Ovary (tissue), 9 donors: ENCODE data around the gene CRELD2. TPM values are rescaled to one million over a fixed set of nuclear protein-coding genes. Genes with fewer than 3 reads are reported as not detected.

Source experiments
- DNase-seq, 5 donors: peaks; one replicate each; pipeline ENCODE4 v3.0.0-alpha.2; 2019 to 2020
- H3K27ac ChIP-seq, 2 donors: fragments of 200-600 bp; one replicate each; pipeline versions ENCODE4 v1.5.1 to v1.8.0; 2019 to 2022
- H3K27me3 ChIP-seq: fragments of 200-600 bp; one replicate; pipeline ENCODE4 v1.8.0; 2022
- H3K36me3 ChIP-seq: fragments of 200-600 bp; sonication (generic); one replicate; pipeline ENCODE4 v1.5.1; 2019
- H3K4me1 ChIP-seq: one replicate; pipeline ENCODE4 v1.8.1; 2013; ENCODE audit warnings: mild to moderate bottlenecking, moderate library complexity; ENCODE audit not compliant: insufficient read depth
- H3K4me3 ChIP-seq: fragments of 200-600 bp; sonication (generic); one replicate; pipeline ENCODE4 v1.5.1; 2017
- H3K9me3 ChIP-seq, 2 donors: fragments of 200-600 bp in 1 of 2; sonication (generic) in 1 of 2; one replicate each; pipeline versions ENCODE4 v1.5.1 to v1.8.1; 2013 to 2019; ENCODE audit warnings: mild to moderate bottlenecking in 1 of 2, moderate library complexity in 1 of 2
- EP300 ChIP-seq: sonication (generic); formaldehyde crosslinking; IDR thresholded peaks from one replicate; pipeline ENCODE4 v1.6.1; 2017; ENCODE audit warnings: antibody characterized with exemption
- POLR2A ChIP-seq: fragments of 450-650 bp; IDR thresholded peaks from one replicate; pipeline ENCODE4 v1.6.1; 2017; ENCODE audit warnings: antibody characterized with exemption, mild to moderate bottlenecking, moderate library complexity
- WGBS, 3 donors: extraction: QIAGEN DNeasy Blood & Tissue Kit in 1 of 3; methylation state at CpG; one replicate each; pipeline versions ENCODE4 v1.1.5 to v1.1.7; 2013 to 2017; 5-methylcytosine and 5-hydroxymethylcytosine counted together
- intact Hi-C, 4 donors: fragments of 100-400 bp; cut with DNase I; formaldehyde crosslinking; loops; one replicate each; pipeline versions ENCODE4 v1.11.0 to v1.15.1; 2022 to 2023
- polyA plus RNA-seq, 2 donors: library from polyadenylated mRNA; stranded (reverse); fragments of 200-250 nt in 1 of 2; fragments of 350-450 nt in 1 of 2; fragmentation: Illumina TruSeq in 1 of 2; extraction: RNeasy Lipid Tissue Mini Kit (QIAGEN cat#74804) in 1 of 2; gene quantifications; one replicate each; pipeline ENCODE4 v1.2.3, GENCODE V29; 2013 to 2014
- total RNA-seq, 7 donors: library from RNA; depleted of rRNA in 2 of 7; stranded (reverse); fragments of >200 nt in 2 of 7; fragmentation: NEBNext Ultra II Directional in 3 of 7; extraction: Animal tissue kit (Norgen Biotek cat#: 25700) in 3 of 7; gene quantifications; one replicate each; pipeline versions ENCODE4 v1.1.0 to v1.2.4, GENCODE V29; 2016 to 2023
- TF ChIP-seq, protein P1 (sequence below), 3 donors: fragments of 450-650 bp in 2 of 3; fragments of 200-600 bp in 1 of 3; IDR thresholded peaks; one replicate each; pipeline versions ENCODE4 v1.5.1 to v1.8.0; 2016 to 2022; ENCODE audit warnings: antibody characterized with exemption in 3 of 3, mild to moderate bottlenecking in 1 of 3
- donor health status: DM: no; HTN: no; CAD: no; lungs with moderate emphysema.
- donor health status: DM: no; HTN: no; CAD: no.
- donor health status: Bipolar disorder and iron deficiency.
- donor health status: DM: yes; HTN: yes; CAD: no.
- donor health status: DM: no; HTN: no; CAD: no.
- donor health status: DM: yes; HTN: yes; CAD: no.

The CRELD2 gene
- total and polyA plus RNA-seq, 9 donors = 9.5 to 53.4 (median 24.6) TPM

DNA sequence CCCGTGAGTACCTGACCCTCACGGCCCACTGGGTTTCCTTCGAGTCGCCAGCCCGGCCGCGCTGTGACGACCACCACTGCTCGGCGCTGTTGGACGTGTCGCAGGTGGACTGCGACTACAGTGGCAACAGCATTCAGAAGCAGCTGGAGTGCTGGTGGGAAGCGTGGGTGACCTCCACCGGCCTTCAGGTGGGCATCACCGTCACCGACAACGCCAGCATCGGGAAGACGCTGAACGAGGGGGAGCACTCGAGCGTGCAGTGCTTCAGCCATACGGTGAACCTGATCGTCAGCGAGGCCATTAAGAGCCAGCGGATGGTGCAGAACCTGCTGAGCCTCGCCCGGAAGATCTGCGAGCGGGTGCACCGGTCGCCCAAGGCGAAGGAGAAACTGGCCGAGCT, 32.6 kb upstream of the CRELD2 start:
- Histone ChIP-seq H3K27ac (no peak overlapping the region), H3K9me3 (peaks cover 0 to 4% of the 10 kb centered on the region in 2 donors), H3K27me3 (no peaks in the 10 kb centered on the region), H3K4me3 (no peak overlapping the region), H3K36me3 (no peaks in the 10 kb centered on the region), H3K4me1 (no peaks in the 10 kb centered on the region)
- TF ChIP-seq POLR2A (no peak), EP300 (no peak)
- TF ChIP-seq, protein P1, sequence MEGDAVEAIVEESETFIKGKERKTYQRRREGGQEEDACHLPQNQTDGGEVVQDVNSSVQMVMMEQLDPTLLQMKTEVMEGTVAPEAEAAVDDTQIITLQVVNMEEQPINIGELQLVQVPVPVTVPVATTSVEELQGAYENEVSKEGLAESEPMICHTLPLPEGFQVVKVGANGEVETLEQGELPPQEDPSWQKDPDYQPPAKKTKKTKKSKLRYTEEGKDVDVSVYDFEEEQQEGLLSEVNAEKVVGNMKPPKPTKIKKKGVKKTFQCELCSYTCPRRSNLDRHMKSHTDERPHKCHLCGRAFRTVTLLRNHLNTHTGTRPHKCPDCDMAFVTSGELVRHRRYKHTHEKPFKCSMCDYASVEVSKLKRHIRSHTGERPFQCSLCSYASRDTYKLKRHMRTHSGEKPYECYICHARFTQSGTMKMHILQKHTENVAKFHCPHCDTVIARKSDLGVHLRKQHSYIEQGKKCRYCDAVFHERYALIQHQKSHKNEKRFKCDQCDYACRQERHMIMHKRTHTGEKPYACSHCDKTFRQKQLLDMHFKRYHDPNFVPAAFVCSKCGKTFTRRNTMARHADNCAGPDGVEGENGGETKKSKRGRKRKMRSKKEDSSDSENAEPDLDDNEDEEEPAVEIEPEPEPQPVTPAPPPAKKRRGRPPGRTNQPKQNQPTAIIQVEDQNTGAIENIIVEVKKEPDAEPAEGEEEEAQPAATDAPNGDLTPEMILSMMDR (IDR thresholded peaks at IDR 0.05) = no peak
- DNase-seq = no peak
- WGBS, 3 donors = 97 to 98% (median 98%) methylated on average over 35 of the region's 35 CpGs
- intact Hi-C loops = no loop called here

DNA sequence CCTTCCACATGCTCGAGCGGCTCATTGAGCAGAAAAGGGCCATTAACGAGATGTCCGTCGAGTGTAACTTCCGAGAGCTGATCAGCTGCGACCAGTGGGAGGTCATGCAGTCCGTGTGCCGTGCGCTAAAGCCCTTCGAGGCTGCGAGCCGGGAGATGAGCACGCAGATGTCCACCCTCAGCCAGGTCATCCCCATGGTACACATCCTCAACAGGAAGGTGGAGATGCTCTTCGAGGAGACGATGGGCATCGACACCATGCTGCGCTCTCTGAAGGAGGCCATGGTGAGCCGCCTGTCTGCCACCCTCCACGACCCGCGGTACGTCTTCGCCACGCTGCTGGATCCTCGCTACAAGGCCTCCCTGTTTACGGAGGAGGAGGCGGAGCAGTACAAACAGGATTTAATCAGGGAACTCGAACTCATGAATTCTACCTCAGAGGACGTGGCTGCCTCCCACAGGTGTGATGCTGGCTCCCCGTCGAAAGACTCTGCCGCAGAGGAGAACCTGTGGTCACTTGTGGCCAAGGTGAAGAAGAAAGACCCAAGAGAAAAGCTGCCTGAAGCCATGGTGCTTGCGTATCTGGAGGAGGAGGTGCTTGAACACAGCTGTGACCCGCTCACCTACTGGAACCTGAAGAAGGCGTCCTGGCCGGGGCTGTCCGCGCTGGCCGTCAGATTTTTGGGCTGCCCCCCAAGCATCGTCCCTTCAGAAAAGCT, 31.9 kb upstream of the CRELD2 start:
- Histone ChIP-seq H3K27ac (no peak overlapping the region), H3K9me3 (peaks cover 0 to 4% of the 10 kb centered on the region in 2 donors), H3K4me1 (no peaks in the 10 kb centered on the region), H3K27me3 (no peaks in the 10 kb centered on the region), H3K36me3 (no peaks in the 10 kb centered on the region), H3K4me3 (no peak overlapping the region)
- TF ChIP-seq POLR2A (no peak), EP300 (no peak)
- TF ChIP-seq, protein P1 (IDR thresholded peaks at IDR 0.05) = no peak
- intact Hi-C loops = no loop called here
- DNase-seq = no peak
- 96 to 98% (median 97%) methylated on average over 41 of the region's 41 CpGs for WGBS, 3 donors

DNA sequence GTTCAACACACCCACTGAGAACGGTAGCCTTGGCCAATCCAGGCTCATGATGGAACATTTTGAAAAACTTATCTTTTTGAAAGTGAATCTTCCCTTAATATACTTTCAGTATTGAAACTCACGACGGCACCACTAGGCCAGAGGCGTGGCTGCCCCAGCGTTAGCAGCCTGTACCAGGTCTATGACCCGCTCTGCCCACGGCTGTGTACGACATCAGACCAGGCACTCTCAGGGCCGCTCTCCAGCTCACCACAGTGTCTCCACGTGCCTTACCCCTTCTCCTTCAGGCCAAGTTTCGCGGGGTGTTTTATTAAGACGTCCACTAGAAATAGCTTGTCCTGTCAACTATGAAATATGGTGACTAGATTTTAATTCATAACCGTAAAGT, 31.4 kb upstream of the CRELD2 start:
- no peak for TF ChIP-seq POLR2A
- TF ChIP-seq, protein P1 (IDR thresholded peaks at IDR 0.05) = no peak
- TF ChIP-seq EP300 = no peak
- 95 to 97% (median 96%) methylated on average over 14 of the region's 14 CpGs for WGBS, 3 donors
- DNase-seq = no peak
- intact Hi-C loops = no loop called here
- no peak overlapping the region for H3K27ac ChIP-seq
- H3K9me3 ChIP-seq = peaks cover 0 to 4% of the 10 kb centered on the region in 2 donors
- H3K4me1 ChIP-seq = no peaks in the 10 kb centered on the region
- H3K27me3 ChIP-seq = no peaks in the 10 kb centered on the region
- H3K4me3 ChIP-seq = no peak overlapping the region
- H3K36me3 ChIP-seq = no peaks in the 10 kb centered on the region

DNA sequence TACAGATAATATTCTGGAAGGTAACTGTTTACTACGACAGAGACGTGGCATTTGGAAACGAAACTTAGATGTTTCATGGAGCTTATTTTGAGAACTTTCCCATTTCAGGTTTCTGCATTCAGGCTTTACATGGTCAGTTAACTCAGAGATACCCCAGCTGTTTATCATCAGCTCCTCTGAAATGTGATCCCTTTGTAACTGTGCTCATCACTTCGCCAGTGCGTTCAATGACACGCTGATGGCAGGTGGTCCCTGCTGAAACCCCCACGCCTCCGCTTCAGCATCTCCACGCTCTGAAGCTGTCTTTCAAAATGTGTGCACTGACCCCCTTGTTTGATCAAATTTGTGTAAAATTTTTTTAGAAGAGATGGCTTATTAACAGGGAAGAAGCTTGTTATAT, 30.7 kb upstream of the CRELD2 start:
- Histone ChIP-seq H3K27ac (no peak overlapping the region), H3K4me3 (no peak overlapping the region), H3K9me3 (peaks cover 0 to 4% of the 10 kb centered on the region in 2 donors), H3K27me3 (no peaks in the 10 kb centered on the region), H3K4me1 (no peaks in the 10 kb centered on the region), H3K36me3 (no peaks in the 10 kb centered on the region)
- no peak for DNase-seq
- intact Hi-C loops = no loop called here
- 93 to 96% (median 94%) methylated on average over 9 of the region's 9 CpGs for WGBS, 3 donors
- no peak for TF ChIP-seq POLR2A
- no peak for TF ChIP-seq EP300
- TF ChIP-seq, protein P1 (IDR thresholded peaks at IDR 0.05) = no peak
